ENCODE results near the gene CST7.
"Not testable (repeated sequence)": the region's sequence is repeated elsewhere in the genome, so short reads cannot be mapped to it uniquely, and the experiment has no call there.

Gene CST7

GRCh38 chr20:24987873-24988835 is 39.1 kb downstream of the CST7 start:
- no peak for DNase-seq

- DNase-seq = no peak
These were observed 40.1 kb downstream of the CST7 start for GRCh38 chr20:24989162-24989561.

- DNase-seq = no peak
These were observed 41.8 kb downstream of the CST7 start for GRCh38 chr20:24990810-24991252.

DNA sequence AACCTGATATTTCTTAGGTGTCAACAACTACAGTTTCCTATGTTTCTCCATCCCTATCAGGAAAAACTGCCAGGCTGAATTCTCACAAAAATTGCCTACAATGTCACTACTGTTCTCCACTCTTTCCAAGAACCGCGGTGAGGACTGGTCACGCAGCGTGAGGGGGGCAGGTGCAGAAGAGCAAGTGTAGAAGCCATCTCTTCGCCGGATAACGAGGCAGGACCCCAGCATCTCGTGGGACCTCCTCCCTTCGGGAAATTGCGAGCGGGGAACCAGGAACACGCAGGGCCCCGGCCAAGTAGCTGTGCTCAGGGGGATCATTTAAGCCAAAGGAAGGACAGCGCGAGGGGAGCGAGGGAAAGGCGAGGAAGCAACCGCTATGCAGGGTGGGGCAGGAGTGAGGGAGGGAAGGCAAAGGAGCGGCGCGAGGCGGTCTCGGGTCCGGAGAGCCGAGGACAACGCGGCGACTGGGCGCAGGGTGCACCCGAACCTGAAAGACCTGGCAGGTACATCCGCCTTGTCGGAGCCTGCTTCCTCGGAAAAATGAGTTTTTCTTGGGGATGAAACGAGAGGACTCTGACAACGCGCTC is 42.9 kb downstream of the CST7 start:
- DNase-seq = peak; percentile 21

GRCh38 chr20:24992487-24993205 is 43.6 kb downstream of the CST7 start, which contains the start of gene APMAP:
Gene APMAP, minus strand, starts transcription at chr20:24992751. Its CDS starts 63 bp downstream, at chr20:24992688.
- DNase-seq = peak; percentile 92

DNA sequence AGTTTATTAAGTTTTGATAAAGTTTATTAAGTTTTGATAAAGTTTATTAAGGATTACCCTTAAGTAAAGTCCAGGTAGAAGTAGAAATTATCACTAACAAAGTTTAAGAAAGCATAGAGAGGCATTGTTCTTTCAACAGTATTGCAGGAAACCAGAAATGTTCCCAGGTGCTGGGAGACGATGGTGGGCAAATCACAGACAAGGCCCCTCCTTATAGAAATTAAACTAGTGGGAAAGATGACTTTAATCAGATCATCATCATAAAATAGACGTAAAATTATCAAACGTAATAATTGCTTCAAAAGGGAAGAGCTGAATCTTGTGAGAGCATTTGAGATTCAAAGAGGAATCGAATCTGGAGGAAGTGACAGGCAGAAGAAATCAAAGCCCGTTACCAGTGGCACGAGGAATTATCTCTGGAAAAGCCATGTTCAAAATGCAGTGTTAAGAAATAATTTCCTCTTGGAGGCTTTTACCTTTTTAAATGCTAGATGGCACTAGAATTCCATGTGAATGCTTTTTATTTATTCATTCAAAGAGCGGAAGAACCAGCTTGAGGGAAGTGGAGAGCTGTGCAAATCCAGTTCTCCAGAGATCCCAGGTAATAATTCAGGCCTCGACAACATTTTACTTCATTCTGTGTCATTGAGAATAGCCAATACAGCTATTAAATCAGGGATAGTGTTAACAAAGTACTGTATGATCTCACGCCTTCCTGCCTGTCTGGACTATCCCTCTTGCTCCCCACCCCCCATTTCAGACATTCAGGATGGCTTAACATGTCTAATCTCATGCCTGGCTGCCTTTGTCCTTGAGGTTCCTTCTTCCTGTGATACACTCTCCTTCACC is 44.5 kb downstream of the CST7 start:
- peak; percentile 53 for DNase-seq

- DNase-seq = no peak
These were observed 45.1 kb downstream of the CST7 start for GRCh38 chr20:24994186-24994465.

DNA sequence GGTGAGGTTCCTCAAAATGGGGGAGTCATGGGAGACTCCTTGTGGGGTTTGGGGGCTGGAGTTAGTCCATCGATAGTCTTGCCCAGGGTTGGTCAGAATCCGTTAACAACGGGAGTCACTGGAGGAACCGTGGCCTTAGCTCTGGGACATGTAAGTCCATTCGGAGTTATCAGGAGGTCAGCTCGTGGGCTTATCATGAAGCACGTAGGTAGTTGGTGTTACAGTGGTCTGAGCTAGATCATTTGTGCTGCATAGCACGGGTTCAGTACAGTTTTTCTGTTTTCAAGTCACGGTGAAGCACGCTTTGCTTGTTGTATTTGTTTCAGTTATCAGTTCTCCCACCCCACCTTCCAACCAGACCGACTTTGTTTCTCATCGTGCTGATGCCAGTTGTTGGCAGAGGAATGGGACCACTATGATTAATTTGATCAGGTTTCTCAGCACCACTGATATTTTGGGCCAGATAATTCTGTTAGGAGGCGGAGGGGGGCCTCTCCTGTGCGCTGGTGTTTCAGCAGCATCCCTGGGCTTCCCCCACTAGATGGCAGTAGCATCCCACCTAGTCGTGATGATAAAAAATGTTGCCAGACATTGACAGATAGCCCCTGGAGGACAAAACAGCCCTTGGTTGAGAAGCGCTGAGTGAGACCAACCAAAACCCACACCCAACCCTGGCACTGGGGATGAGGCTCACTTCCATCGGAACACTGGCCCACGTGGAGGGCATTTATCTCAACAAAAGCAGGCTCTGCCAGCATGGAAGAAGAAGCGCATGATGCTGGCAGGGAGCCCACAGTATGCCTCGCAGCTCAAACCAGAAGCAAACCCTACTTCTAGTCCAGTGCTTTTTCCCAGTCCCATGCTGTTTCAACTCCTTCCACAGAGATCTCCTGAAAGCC is 45.6 kb downstream of the CST7 start:
- DNase-seq = peak; percentile 76

- no peak for DNase-seq
These were observed 46.8 kb downstream of the CST7 start for GRCh38 chr20:24995741-24996448.

- no peak for DNase-seq
These were observed 47.6 kb downstream of the CST7 start for GRCh38 chr20:24996449-24997377.

DNA sequence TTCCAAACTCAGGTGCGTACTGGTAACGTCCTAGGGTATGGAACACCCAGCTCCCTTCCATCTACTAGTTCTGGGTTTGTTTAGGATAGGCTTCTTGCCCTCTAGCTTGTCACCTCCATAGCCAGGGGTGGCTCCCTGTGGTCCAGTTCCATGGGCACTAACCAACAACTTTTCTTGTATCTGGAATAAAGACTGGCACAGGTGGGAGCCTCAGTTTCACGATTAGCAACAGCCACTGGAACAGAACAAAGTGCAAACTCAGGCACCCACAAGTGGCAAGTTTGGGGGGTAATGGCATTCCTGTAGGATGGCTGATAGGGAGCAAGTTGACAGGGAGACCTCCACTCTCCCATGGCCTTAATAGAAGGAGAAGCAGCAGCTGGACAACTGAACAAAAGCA is 49.1 kb downstream of the CST7 start:
- DNase-seq = no peak

- no peak for DNase-seq
These were observed 49.8 kb downstream of the CST7 start for GRCh38 chr20:24998631-24999445.

- no peak for DNase-seq
These were observed 50.5 kb downstream of the CST7 start for GRCh38 chr20:24999568-24999967.

DNA sequence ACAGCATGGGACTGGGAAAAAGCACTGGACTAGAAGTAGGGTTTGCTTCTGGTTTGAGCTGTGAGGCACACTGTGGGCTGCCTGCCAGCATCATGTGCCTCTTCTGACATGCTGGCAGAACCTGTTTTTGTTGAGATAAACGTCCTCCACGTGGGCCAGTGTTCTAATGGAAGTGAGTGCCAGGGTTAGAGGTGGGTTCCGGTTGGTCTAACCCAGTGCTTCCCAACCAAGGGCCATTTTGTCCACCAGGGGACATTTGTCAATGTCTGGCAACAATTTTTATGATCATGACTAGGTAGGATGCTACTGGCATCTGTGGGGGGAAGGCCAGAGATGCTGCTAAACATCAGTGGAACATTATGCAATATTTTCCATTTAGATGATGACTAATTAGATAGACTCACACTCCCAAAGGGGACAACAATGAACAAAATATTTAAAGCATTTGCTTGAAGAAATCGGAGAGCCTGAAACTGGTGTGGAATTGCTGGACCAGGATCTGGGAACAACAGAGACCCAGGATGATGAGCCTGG is 51.3 kb downstream of the CST7 start:
- DNase-seq = peak; percentile 55

- not testable (repeated sequence) for DNase-seq
These were observed 52.3 kb downstream of the CST7 start for GRCh38 chr20:25001323-25001722.

GRCh38 chr20:25003002-25003401 is 53.9 kb downstream of the CST7 start:
- no peak for DNase-seq

- no peak for DNase-seq
These were observed 56.2 kb downstream of the CST7 start for GRCh38 chr20:25005220-25005619.

GRCh38 chr20:25005661-25006060 is 56.6 kb downstream of the CST7 start:
- no peak for DNase-seq
